A673 (cell line): Measurements from ENCODE around the gene TPM4.

ENCODE experiments used
- EZH2 ChIP-seq: fragments of 200-600 bp; sonication (generic); IDR thresholded peaks from 2 replicates; pipeline ENCODE4 v1.6.1; 2017; ENCODE audit warnings: borderline replicate concordance, low read depth, mild to moderate bottlenecking, mixed read lengths, antibody characterized with exemption, low read length; ENCODE audit not compliant: poor library complexity, severe bottlenecking
- TF ChIP-seq, protein P1 (sequence below): fragments of 300-800, 200-600 bp; sonication (generic); conservative IDR thresholded peaks from 2 replicates; pipeline ENCODE4 v1.5.1; 2017; ENCODE audit warnings: low read depth, mild to moderate bottlenecking, antibody characterized with exemption, low read length, moderate library complexity, mixed read lengths

DNA sequence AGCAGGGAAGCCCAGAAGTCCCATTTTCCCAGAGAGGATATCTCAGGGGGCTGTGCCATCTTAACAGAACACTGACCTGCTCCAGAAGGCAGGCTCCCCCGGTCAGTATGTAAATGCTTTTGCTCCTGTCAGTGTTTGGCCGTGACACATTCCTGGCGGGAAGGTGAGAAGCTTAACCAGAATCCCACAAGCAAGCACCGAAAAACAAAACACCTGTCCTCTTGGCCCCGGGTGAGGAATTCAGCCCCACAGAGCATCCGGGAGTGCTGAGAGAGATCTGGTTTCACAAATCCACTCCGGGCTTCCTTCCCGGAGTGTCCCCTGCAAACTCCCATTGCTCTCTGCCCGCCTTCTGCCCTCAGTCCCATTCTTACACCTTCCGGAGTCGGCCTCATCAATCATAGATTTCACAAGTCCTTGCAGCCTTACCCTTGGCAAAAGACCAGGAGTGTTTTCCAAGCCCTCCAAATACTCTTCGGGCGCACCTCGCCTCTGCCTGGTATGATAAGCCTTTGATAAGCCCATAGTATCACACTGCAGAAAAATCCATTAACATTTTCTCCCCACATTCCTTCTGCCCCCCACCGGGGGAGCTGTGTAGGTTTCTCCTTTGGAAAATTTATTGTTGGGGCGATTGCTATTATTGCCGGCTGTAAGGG lies 12.2 kb downstream of the TPM4 start:
- TF ChIP-seq, protein P1, sequence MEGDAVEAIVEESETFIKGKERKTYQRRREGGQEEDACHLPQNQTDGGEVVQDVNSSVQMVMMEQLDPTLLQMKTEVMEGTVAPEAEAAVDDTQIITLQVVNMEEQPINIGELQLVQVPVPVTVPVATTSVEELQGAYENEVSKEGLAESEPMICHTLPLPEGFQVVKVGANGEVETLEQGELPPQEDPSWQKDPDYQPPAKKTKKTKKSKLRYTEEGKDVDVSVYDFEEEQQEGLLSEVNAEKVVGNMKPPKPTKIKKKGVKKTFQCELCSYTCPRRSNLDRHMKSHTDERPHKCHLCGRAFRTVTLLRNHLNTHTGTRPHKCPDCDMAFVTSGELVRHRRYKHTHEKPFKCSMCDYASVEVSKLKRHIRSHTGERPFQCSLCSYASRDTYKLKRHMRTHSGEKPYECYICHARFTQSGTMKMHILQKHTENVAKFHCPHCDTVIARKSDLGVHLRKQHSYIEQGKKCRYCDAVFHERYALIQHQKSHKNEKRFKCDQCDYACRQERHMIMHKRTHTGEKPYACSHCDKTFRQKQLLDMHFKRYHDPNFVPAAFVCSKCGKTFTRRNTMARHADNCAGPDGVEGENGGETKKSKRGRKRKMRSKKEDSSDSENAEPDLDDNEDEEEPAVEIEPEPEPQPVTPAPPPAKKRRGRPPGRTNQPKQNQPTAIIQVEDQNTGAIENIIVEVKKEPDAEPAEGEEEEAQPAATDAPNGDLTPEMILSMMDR: no peak
- TF ChIP-seq EZH2: no peak
